ENCODE results near the gene TBX3.

Gene TBX3

GRCh38 chr12:114625294-114625851 lies 58.6 kb downstream of the TBX3 start:
- no peaks in the 10 kb centered on the region for H3K27me3 ChIP-seq (ENCODE audit: control insufficient read depth, insufficient read depth, low read length)
- H3K9me3 ChIP-seq (ENCODE audit: control insufficient read depth, insufficient read depth, low read length): no peaks in the 10 kb centered on the region
- no peaks in the 10 kb centered on the region for H3K36me3 ChIP-seq (ENCODE audit: control insufficient read depth, insufficient read depth, low read length)
- H3K9ac ChIP-seq (ENCODE audit: low read depth, low read length): no peak overlapping the region
- no peaks in the 10 kb centered on the region for H3K4me1 ChIP-seq (ENCODE audit: control insufficient read depth, insufficient read depth, low read length)
- no peak overlapping the region for H3K4me3 ChIP-seq (ENCODE audit: low read depth, low read length)

- Histone ChIP-seq H3K9me3 (ENCODE audit: control insufficient read depth, insufficient read depth, low read length) (no peaks in the 10 kb centered on the region), H3K27me3 (ENCODE audit: control insufficient read depth, insufficient read depth, low read length) (no peaks in the 10 kb centered on the region), H3K4me3 (ENCODE audit: low read depth, low read length) (no peak overlapping the region), H3K4me1 (ENCODE audit: control insufficient read depth, insufficient read depth, low read length) (no peaks in the 10 kb centered on the region), H3K36me3 (ENCODE audit: control insufficient read depth, insufficient read depth, low read length) (no peaks in the 10 kb centered on the region), H3K9ac (ENCODE audit: low read depth, low read length) (no peak overlapping the region)
Observed at GRCh38 chr12:114623737-114624136, 60.2 kb downstream of the TBX3 start.
